Measurements from ENCODE around the gene RSRP1. TPM values are rescaled to one million over a fixed set of nuclear protein-coding genes. Genes with fewer than 3 reads are reported as not detected.
"Not testable (repeated sequence)": the region's sequence is repeated elsewhere in the genome, so short reads cannot be mapped to it uniquely, and the experiment has no call there.

Gene RSRP1
- total RNA-seq, 1 experiment from 2014 or later: 55.1 TPM

DNA sequence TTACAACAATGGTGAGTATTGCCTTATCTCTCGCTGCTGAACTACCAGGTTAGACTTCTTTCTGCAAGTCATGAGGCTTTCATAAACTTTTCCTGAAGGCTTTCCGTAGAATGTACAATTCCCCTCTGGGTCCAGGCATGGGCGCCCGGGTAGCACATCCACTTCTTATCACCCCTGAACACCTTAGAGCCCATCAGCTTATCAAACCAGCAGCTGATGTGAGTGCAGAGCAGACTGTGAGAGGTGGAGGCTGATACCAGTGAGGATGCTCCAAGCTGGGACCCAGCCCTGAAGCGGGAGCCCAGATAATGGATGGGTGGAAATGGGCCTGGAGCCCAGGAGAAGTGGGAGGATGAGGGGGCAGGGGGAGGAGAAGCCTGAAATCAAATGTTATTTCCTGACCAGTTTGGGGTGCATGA, 32.4 kb upstream of the RSRP1 start:
- H2BK12ac ChIP-seq (ENCODE audit: insufficient read length, low read depth, low read length); H3K23me2 ChIP-seq (ENCODE audit: insufficient read length, low read depth, low read length, poor library complexity, severe bottlenecking); H2BK20ac ChIP-seq (ENCODE audit: low read depth, low read length, poor library complexity, severe bottlenecking); H3K14ac ChIP-seq (ENCODE audit: insufficient read depth, low read length); H2AFZ ChIP-seq (ENCODE audit: low read length); H3K27me3 ChIP-seq (ENCODE audit: insufficient read depth, low read length); H3K23ac ChIP-seq (ENCODE audit: insufficient read length, low read depth, low read length); DNase-seq; H3K9me3 Mint-ChIP-seq; H3K4me1 Mint-ChIP-seq; H3K9ac ChIP-seq (ENCODE audit: extremely low read depth, insufficient read length, low read length); H3T11ph ChIP-seq (ENCODE audit: low read length); H2BK120ac ChIP-seq (ENCODE audit: low read depth, low read length, poor library complexity, severe bottlenecking); H3K4me1 ChIP-seq (ENCODE audit: insufficient read depth, low read length); H2AK5ac ChIP-seq (ENCODE audit: insufficient read length, low read length); H3K4ac ChIP-seq (ENCODE audit: low read depth, low read length); H3K27ac ChIP-seq (ENCODE audit: insufficient read length, low read depth, low read length); H2BK15ac ChIP-seq (ENCODE audit: low read depth, low read length); H3K56ac ChIP-seq (ENCODE audit: insufficient read length, low read depth, low read length); H3K36me3 Mint-ChIP-seq (ENCODE audit: insufficient read depth in 1 of 3, low read depth in 3 of 3); H3K27me3 Mint-ChIP-seq (ENCODE audit: low read depth); H3K9me3 ChIP-seq (ENCODE audit: control insufficient read depth, low read depth, low read length); H3K18ac ChIP-seq (ENCODE audit: insufficient read length, low read depth, low read length); H4K91ac ChIP-seq (ENCODE audit: insufficient read length, low read depth, low read length); H3K4me2 ChIP-seq (ENCODE audit: insufficient read depth, insufficient read length, low read length); H4K5ac ChIP-seq (ENCODE audit: insufficient read length, low read depth, low read length); H3K79me1 ChIP-seq (ENCODE audit: insufficient read depth, low read depth, low read length, poor library complexity, severe bottlenecking); H2BK5ac ChIP-seq (ENCODE audit: insufficient read length, low read length); H3K4me3 Mint-ChIP-seq; H3K27ac Mint-ChIP-seq; H4K8ac ChIP-seq (replicated peaks; ENCODE audit: insufficient read length, low read depth, low read length); H4K20me1 ChIP-seq (ENCODE audit: control insufficient read depth, insufficient read depth, insufficient read length); H3K79me2 ChIP-seq (ENCODE audit: insufficient read depth, low read length): not testable (repeated sequence)
- WGBS (ENCODE audit: extremely low coverage, insufficient read length, low lambda C conversion rate): no CpG with 5 or more reads among the region's 5 CpGs

DNA sequence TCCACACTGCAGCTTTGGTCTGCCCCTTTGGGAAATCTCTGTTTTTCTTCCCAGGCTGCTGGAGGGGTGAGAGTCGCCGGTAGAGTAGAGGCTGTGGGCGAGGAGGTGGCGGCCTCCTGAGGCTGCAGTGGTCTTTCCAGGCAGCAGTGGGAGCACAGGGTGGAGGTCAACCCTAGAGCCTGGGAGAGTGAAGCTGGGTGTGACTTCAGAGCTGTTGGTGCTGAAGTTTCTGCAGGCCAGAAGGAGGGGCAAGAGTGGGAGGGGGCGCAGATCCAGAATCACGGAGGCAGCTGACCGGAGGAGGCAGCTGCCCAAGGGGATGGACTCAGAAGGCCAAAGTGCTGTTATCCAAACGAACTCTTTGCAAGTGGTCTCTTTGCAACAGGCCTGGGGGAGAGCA, 31.5 kb upstream of the RSRP1 start:
- not testable (repeated sequence) for H3K4me1 Mint-ChIP-seq, H3K4me3 Mint-ChIP-seq
- no CpG with 5 or more reads among the region's 8 CpGs for WGBS (ENCODE audit: extremely low coverage, insufficient read length, low lambda C conversion rate)

More for the DNA sequence above, 31.5 kb upstream of the RSRP1 start:
- H3K27me3 ChIP-seq (ENCODE audit: insufficient read depth, low read length); H3K23me2 ChIP-seq (ENCODE audit: insufficient read length, low read depth, low read length, poor library complexity, severe bottlenecking); H4K91ac ChIP-seq (ENCODE audit: insufficient read length, low read depth, low read length); H2BK120ac ChIP-seq (ENCODE audit: low read depth, low read length, poor library complexity, severe bottlenecking); H2BK5ac ChIP-seq (ENCODE audit: insufficient read length, low read length); H2BK15ac ChIP-seq (ENCODE audit: low read depth, low read length); H2BK20ac ChIP-seq (ENCODE audit: low read depth, low read length, poor library complexity, severe bottlenecking); H3K9ac ChIP-seq (ENCODE audit: extremely low read depth, insufficient read length, low read length); H3K27ac Mint-ChIP-seq; H3K9me3 ChIP-seq (ENCODE audit: control insufficient read depth, low read depth, low read length); H3K9me3 Mint-ChIP-seq; H2AK5ac ChIP-seq (ENCODE audit: insufficient read length, low read length); H3K79me2 ChIP-seq (ENCODE audit: insufficient read depth, low read length); H4K8ac ChIP-seq (replicated peaks; ENCODE audit: insufficient read length, low read depth, low read length); H3K79me1 ChIP-seq (ENCODE audit: insufficient read depth, low read depth, low read length, poor library complexity, severe bottlenecking); H3K27ac ChIP-seq (ENCODE audit: insufficient read length, low read depth, low read length); H3K4ac ChIP-seq (ENCODE audit: low read depth, low read length); H3K14ac ChIP-seq (ENCODE audit: insufficient read depth, low read length); H3K56ac ChIP-seq (ENCODE audit: insufficient read length, low read depth, low read length); H3K18ac ChIP-seq (ENCODE audit: insufficient read length, low read depth, low read length); H3K23ac ChIP-seq (ENCODE audit: insufficient read length, low read depth, low read length); H4K20me1 ChIP-seq (ENCODE audit: control insufficient read depth, insufficient read depth, insufficient read length); DNase-seq; H2BK12ac ChIP-seq (ENCODE audit: insufficient read length, low read depth, low read length); H4K5ac ChIP-seq (ENCODE audit: insufficient read length, low read depth, low read length); H3T11ph ChIP-seq (ENCODE audit: low read length); H3K36me3 Mint-ChIP-seq (ENCODE audit: insufficient read depth in 1 of 3, low read depth in 3 of 3); H3K4me2 ChIP-seq (ENCODE audit: insufficient read depth, insufficient read length, low read length); H2AFZ ChIP-seq (ENCODE audit: low read length); H3K4me1 ChIP-seq (ENCODE audit: insufficient read depth, low read length); H3K27me3 Mint-ChIP-seq (ENCODE audit: low read depth): not testable (repeated sequence)
